ENCODE measurements around the gene KHK.
A peak's percentile ranks its signal among the peaks of the same experiment; 100 is the strongest.
"Not testable (repeated sequence)": the region's sequence is repeated elsewhere in the genome, so short reads cannot be mapped to it uniquely, and the experiment has no call there.

The KHK gene

GRCh38 chr2:27115519-27115918 is 28.9 kb downstream of the KHK start:
- Histone ChIP-seq H3K9ac (no peak overlapping the region), H3K27ac (no peak overlapping the region), H3K4me2 (no peak overlapping the region), H4K20me1 (no peaks in the 10 kb centered on the region; a peak in 1 of 22 replicates), H3K4me3 (no peak overlapping the region), H3K9me3 (replicated peaks in 1 of 11) (no peaks in the 10 kb centered on the region), H3K27me3 (peaks cover 33 to 37% (median 36%) of the 10 kb centered on the region in 11 experiments), H3K4me1 (peaks cover 0 to 11% (median 2%) of the 10 kb centered on the region in 10 experiments; a peak in 5 of 20 replicates), H3K36me3 (no peaks in the 10 kb centered on the region)
- TF ChIP-seq Cebpa-rat (IDR thresholded peaks at IDR 0.05), result no peak

DNA sequence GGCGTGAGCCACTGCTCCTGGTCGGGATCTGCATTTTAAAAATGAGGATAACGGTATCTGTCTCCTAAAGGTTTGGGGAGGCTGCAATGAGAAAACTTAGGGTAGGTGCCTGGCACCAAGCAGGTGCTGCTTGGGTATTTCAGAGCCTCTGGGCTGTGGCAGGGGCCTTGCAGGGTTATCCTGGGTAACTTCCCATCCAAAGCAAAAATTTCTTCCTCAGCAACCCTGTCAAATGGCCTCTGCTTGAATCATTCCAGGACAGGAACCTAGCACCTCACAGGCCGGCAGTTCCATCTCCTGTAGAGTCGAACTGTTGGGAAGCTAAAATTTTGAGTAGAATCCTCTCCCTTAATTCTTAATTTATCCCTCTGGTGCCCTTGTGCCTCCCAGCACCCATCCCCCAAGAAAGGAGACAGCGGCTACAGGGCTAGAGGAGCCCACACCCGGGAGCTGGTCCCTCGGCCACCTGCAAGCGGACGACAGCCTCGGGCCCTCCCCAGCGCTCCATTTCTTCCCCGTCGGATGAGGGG is 31.5 kb downstream of the KHK start:
- Histone ChIP-seq H3K4me3 (peak overlapping the region; percentile 50 to 72 (median 62)), H3K27ac (no peak overlapping the region), H3K4me1 (peaks cover 0 to 11% (median 2%) of the 10 kb centered on the region in 10 experiments; a peak in 5 of 20 replicates), H3K9me3 (replicated peaks in 1 of 11) (no peaks in the 10 kb centered on the region), H3K27me3 (peaks cover 44 to 63% (median 62%) of the 10 kb centered on the region in 11 experiments), H3K36me3 (no peaks in the 10 kb centered on the region), H4K20me1 (no peaks in the 10 kb centered on the region; a peak in 1 of 22 replicates), H3K4me2 (peak overlapping the region; percentile 78 to 94 (median 85)), H3K9ac (peak overlapping the region in 8 of 11 experiments; percentile 48 to 74 (median 63); a peak in 11 of 22 replicates)
- TF ChIP-seq Cebpa-rat (IDR thresholded peaks at IDR 0.05), result no peak

GRCh38 chr2:27118525-27119329 is 32.2 kb downstream of the KHK start, which contains the start of gene CGREF1:
Gene CGREF1, minus strand, starts transcription at chr2:27119128. Its CDS starts 14,762 bp downstream, at chr2:27104366.
- Histone ChIP-seq H3K27ac (peak within 1 kb of the TSS in 3 of 11 experiments; percentile 6 to 25 (median 12); a peak in 3 of 22 replicates), H3K36me3 (no peaks in the 10 kb centered on the region), H3K4me2 (peak within 1 kb of the TSS; percentile 78 to 94 (median 85)), H4K20me1 (no peaks in the 10 kb centered on the region), H3K4me3 (peak within 1 kb of the TSS; percentile 50 to 72 (median 62)), H3K9me3 (replicated peaks in 1 of 11) (no peaks in the 10 kb centered on the region), H3K4me1 (peaks cover 0 to 11% (median 2%) of the 10 kb centered on the region in 10 experiments; a peak in 5 of 20 replicates), H3K27me3 (peaks cover 51 to 69% (median 68%) of the 10 kb centered on the region in 11 experiments), H3K9ac (peak within 1 kb of the TSS; percentile 42 to 74 (median 58); a peak in 19 of 22 replicates)
- no peak for TF ChIP-seq Cebpa-rat (IDR thresholded peaks at IDR 0.05)

- not testable (repeated sequence) for H4K20me1 ChIP-seq; H3K9me3 ChIP-seq (replicated peaks in 1 of 11); H3K36me3 ChIP-seq; H3K27ac ChIP-seq
- H3K4me1 ChIP-seq, result peaks cover 0 to 11% (median 2%) of the 10 kb centered on the region in 10 experiments; a peak in 5 of 20 replicates
- H3K27me3 ChIP-seq, result peaks cover 57 to 75% (median 74%) of the 10 kb centered on the region in 11 experiments
- peak overlapping the region in 2 of 11 experiments; percentile 58 to 61; a peak in 5 of 22 replicates for H3K9ac ChIP-seq
- peak overlapping the region; percentile 78 to 94 (median 85) for H3K4me2 ChIP-seq
- peak overlapping the region in 9 of 10 experiments; percentile 50 to 72 (median 62); a peak in 19 of 20 replicates for H3K4me3 ChIP-seq
These were observed 32.7 kb downstream of the KHK start for GRCh38 chr2:27119330-27119670.

- Histone ChIP-seq H3K4me3 (no peak overlapping the region), H3K4me2 (no peak overlapping the region), H3K9ac (no peak overlapping the region), H3K4me1 (peaks cover 0 to 11% (median 2%) of the 10 kb centered on the region in 10 experiments; a peak in 5 of 20 replicates), H4K20me1 (no peaks in the 10 kb centered on the region), H3K9me3 (replicated peaks in 1 of 11) (no peaks in the 10 kb centered on the region), H3K27ac (no peak overlapping the region), H3K27me3 (peaks cover 60 to 80% (median 76%) of the 10 kb centered on the region in 11 experiments), H3K36me3 (no peaks in the 10 kb centered on the region)
- no peak for TF ChIP-seq Cebpa-rat (IDR thresholded peaks at IDR 0.05)
These were observed 35.3 kb downstream of the KHK start for GRCh38 chr2:27121906-27122305.

- no peaks in the 10 kb centered on the region for H3K9me3 ChIP-seq (replicated peaks in 1 of 11)
- no peaks in the 10 kb centered on the region for H3K36me3 ChIP-seq
- H3K4me1 ChIP-seq, result peaks cover 0 to 11% (median 2%) of the 10 kb centered on the region in 10 experiments; a peak in 5 of 20 replicates
- H4K20me1 ChIP-seq, result 0 out of 22 replicates have a peak, but pooled peaks cover 0 to under 1% (median 0%) of the 10 kb centered on the region in 11 experiments
- TF ChIP-seq Cebpa-rat (IDR thresholded peaks at IDR 0.05), result no peak
- H3K27ac ChIP-seq, result no peak overlapping the region
- H3K9ac ChIP-seq, result no peak overlapping the region
- no peak overlapping the region for H3K4me2 ChIP-seq
- no peak overlapping the region for H3K4me3 ChIP-seq
- peaks cover 54 to 71% (median 67%) of the 10 kb centered on the region in 11 experiments for H3K27me3 ChIP-seq
These were observed 36.2 kb downstream of the KHK start for GRCh38 chr2:27122791-27123190.

DNA sequence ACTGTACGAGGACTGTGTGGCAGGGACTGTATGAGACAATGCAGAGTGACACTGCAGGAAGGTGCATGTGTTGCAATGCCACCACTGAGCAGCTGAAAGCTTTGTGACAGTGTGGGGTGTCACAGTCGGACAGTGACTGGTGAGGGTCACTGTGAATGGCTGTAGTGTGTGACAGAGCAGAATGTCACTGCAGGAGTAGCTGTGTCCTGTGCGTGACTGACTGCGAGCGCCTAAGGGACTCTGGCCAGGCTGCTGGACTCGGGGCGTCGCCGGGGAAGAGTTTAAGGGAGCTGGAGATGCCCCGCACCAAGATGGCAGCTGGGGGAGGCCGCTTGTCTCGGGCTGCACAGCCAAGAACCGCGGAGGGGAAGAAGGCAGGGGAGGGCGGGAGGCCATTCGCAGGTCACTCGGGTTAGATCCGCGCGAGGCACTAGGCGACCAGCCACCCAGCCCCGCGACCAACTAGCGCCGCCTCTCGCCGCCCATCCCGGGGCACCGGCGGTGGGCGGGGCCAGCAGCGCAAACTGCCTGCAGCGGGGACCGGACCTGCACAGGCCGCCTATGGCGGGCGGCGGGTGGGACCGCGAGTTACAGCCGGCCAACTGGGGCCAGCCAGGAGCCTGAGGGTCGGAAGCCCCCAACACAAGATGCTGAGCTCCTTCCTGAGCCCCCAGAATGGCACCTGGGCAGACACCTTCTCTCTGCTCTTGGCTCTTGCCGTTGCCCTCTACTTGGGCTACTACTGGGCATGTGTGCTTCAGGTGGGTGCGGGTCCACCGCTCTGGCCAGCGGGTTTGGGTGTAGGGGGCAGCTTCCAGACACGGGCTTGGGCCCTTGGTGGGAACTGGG is 37.0 kb downstream of the KHK start, which contains the start of gene ABHD1:
Gene ABHD1, plus strand, starts transcription at position 514 of the 849 bp plus-strand sequence. Its CDS starts 134 bp downstream, at position 648.
- Histone ChIP-seq H3K27me3 (peaks cover 47 to 64% (median 60%) of the 10 kb centered on the region in 11 experiments), H3K27ac (no peak within 1 kb of the TSS), H3K4me3 (no peak within 1 kb of the TSS), H3K9ac (no peak within 1 kb of the TSS), H3K36me3 (peaks cover 0 to 5% (median 0%) of the 10 kb centered on the region in 11 experiments; a peak in 2 of 22 replicates), H3K9me3 (replicated peaks in 1 of 11) (no peaks in the 10 kb centered on the region), H3K4me1 (peaks cover 0 to 8% (median under 1%) of the 10 kb centered on the region in 10 experiments; a peak in 5 of 20 replicates), H3K4me2 (no peak within 1 kb of the TSS), H4K20me1 (peaks cover 0 to 7% (median 0%) of the 10 kb centered on the region in 11 experiments; a peak in 2 of 22 replicates)
- TF ChIP-seq Cebpa-rat (IDR thresholded peaks at IDR 0.05), result no peak

- Histone ChIP-seq H3K27me3 (peaks cover 31 to 48% (median 44%) of the 10 kb centered on the region in 11 experiments), H3K4me1 (no peaks in the 10 kb centered on the region), H3K4me3 (no peak overlapping the region)
These were observed 38.5 kb downstream of the KHK start for GRCh38 chr2:27125104-27125503.

More at GRCh38 chr2:27125104-27125503, 38.5 kb downstream of the KHK start:
- Histone ChIP-seq H3K27ac (no peak overlapping the region), H3K9me3 (replicated peaks in 1 of 11) (no peaks in the 10 kb centered on the region), H3K9ac (no peak overlapping the region), H3K36me3 (peaks cover 7 to 21% (median 14%) of the 10 kb centered on the region in 11 experiments), H3K4me2 (no peak overlapping the region), H4K20me1 (peaks cover 0 to 23% (median 11%) of the 10 kb centered on the region in 11 experiments; a peak in 10 of 22 replicates)
- TF ChIP-seq Cebpa-rat (IDR thresholded peaks at IDR 0.05), result no peak
